H9 (cell line): ENCODE data around the gene MN1. TPM values are rescaled to one million over a fixed set of nuclear protein-coding genes. Genes with fewer than 3 reads are reported as not detected.

ENCODE experiments used
- DNase-seq: peaks from one replicate; pipeline ENCODE4 v3.0.0-alpha.2; 2017
- H2AFZ ChIP-seq: one replicate; pipeline ENCODE4 v1.6.1; 2013; ENCODE audit warnings: mild to moderate bottlenecking, low read length, control low read depth, moderate library complexity
- H2AK5ac ChIP-seq: 2 replicates; pipeline ENCODE4 v1.6.1; 2013; ENCODE audit warnings: low read length, control low read depth, mixed read lengths; ENCODE audit not compliant: insufficient read length
- H2BK120ac ChIP-seq: one replicate; pipeline ENCODE4 v1.6.1; 2013; ENCODE audit warnings: low read depth, mild to moderate bottlenecking, low read length, control low read depth, inconsistent platforms; ENCODE audit not compliant: poor library complexity, severe bottlenecking
- H2BK12ac ChIP-seq: 2 replicates; pipeline ENCODE4 v1.6.1; 2013; ENCODE audit warnings: low read length, control low read depth, mixed read lengths, low read depth; ENCODE audit not compliant: insufficient read length
- H2BK15ac ChIP-seq: 2 replicates; pipeline ENCODE4 v1.6.1; 2013; ENCODE audit warnings: low read depth, low read length, control low read depth
- H2BK20ac ChIP-seq: one replicate; pipeline ENCODE4 v1.6.1; 2013; ENCODE audit warnings: low read depth, mild to moderate bottlenecking, low read length, control low read depth, inconsistent platforms; ENCODE audit not compliant: poor library complexity, severe bottlenecking
- H2BK5ac ChIP-seq: 2 replicates; pipeline ENCODE4 v1.6.1; 2013; ENCODE audit warnings: low read length, control low read depth, mixed read lengths; ENCODE audit not compliant: insufficient read length
- H3K14ac ChIP-seq: 2 replicates; pipeline ENCODE4 v1.6.1; 2013; ENCODE audit warnings: low read length, control low read depth; ENCODE audit not compliant: insufficient read depth
- H3K18ac ChIP-seq: 2 replicates; pipeline ENCODE4 v1.6.1; 2013; ENCODE audit warnings: low read depth, mild to moderate bottlenecking, mixed read lengths, low read length, control low read depth; ENCODE audit not compliant: insufficient read length
- H3K23ac ChIP-seq: 2 replicates; pipeline ENCODE4 v1.6.1; 2013; ENCODE audit warnings: low read length, control low read depth, mixed read lengths, low read depth; ENCODE audit not compliant: insufficient read length
- H3K23me2 ChIP-seq: 2 replicates; pipeline ENCODE4 v1.6.1; 2013; ENCODE audit warnings: low read depth, mild to moderate bottlenecking, mixed read lengths, low read length, control low read depth; ENCODE audit not compliant: insufficient read length, poor library complexity, severe bottlenecking
- H3K27ac ChIP-seq: 2 replicates; pipeline ENCODE4 v1.5.1; 2013; ENCODE audit warnings: low read length, control low read depth, mixed read lengths, low read depth; ENCODE audit not compliant: insufficient read length
- H3K27me3 ChIP-seq: 2 replicates; pipeline ENCODE4 v1.6.1; 2013; ENCODE audit warnings: low read length, control low read depth, inconsistent platforms; ENCODE audit not compliant: insufficient read depth
- H3K4ac ChIP-seq: 2 replicates; pipeline ENCODE4 v1.6.1; 2013; ENCODE audit warnings: low read depth, mild to moderate bottlenecking, control low read depth, inconsistent platforms, low read length, moderate library complexity
- H3K4me1 ChIP-seq: 2 replicates; pipeline ENCODE4 v1.6.1; 2013; ENCODE audit warnings: low read length, control low read depth, inconsistent platforms; ENCODE audit not compliant: insufficient read depth
- H3K4me2 ChIP-seq: 2 replicates; pipeline ENCODE4 v1.6.1; 2013; ENCODE audit warnings: low read length, control low read depth, mixed read lengths; ENCODE audit not compliant: insufficient read length, insufficient read depth
- H3K56ac ChIP-seq: 2 replicates; pipeline ENCODE4 v1.6.1; 2013; ENCODE audit warnings: low read depth, mild to moderate bottlenecking, mixed read lengths, low read length, control low read depth; ENCODE audit not compliant: insufficient read length
- H3K79me1 ChIP-seq: 2 replicates; pipeline ENCODE4 v1.6.1; 2013; ENCODE audit warnings: low read depth, mild to moderate bottlenecking, moderate library complexity, low read length, control low read depth, inconsistent platforms; ENCODE audit not compliant: insufficient read depth, poor library complexity, severe bottlenecking
- H3K79me2 ChIP-seq: 2 replicates; pipeline ENCODE4 v1.6.1; 2013; ENCODE audit warnings: low read length, control low read depth, inconsistent platforms; ENCODE audit not compliant: insufficient read depth
- H3K9ac ChIP-seq: 2 replicates; pipeline ENCODE4 v1.6.1; 2013; ENCODE audit warnings: low read length, control low read depth, mixed read lengths; ENCODE audit not compliant: insufficient read length; ENCODE audit errors: extremely low read depth
- H3K9me3 ChIP-seq: one replicate; pipeline ENCODE4 v1.6.1; 2013; ENCODE audit warnings: low read depth, low read length, inconsistent platforms; ENCODE audit not compliant: control insufficient read depth
- H3T11ph ChIP-seq: one replicate; pipeline ENCODE4 v1.6.1; 2013; ENCODE audit warnings: mild to moderate bottlenecking, low read length, control low read depth, inconsistent platforms
- H4K20me1 ChIP-seq: one replicate; pipeline ENCODE4 v1.6.1; 2013; ENCODE audit not compliant: control insufficient read depth, insufficient read length, insufficient read depth
- H4K5ac ChIP-seq: 2 replicates; pipeline ENCODE4 v1.6.1; 2013; ENCODE audit warnings: low read depth, mild to moderate bottlenecking, mixed read lengths, low read length, control low read depth; ENCODE audit not compliant: insufficient read length
- H4K8ac ChIP-seq: replicated peaks from 2 replicates; pipeline ENCODE4 v1.6.1; 2013; ENCODE audit warnings: low read length, control low read depth, mixed read lengths, low read depth; ENCODE audit not compliant: insufficient read length
- H4K91ac ChIP-seq: 2 replicates; pipeline ENCODE4 v1.6.1; 2013; ENCODE audit warnings: low read depth, mild to moderate bottlenecking, moderate library complexity, mixed read lengths, low read length, control low read depth; ENCODE audit not compliant: insufficient read length
- H3K27ac Mint-ChIP-seq, 3 experiments: 2 replicates in 2 of 3; 3 replicates in 1 of 3; pipeline ENCODE4 v1.8.0; 2020 to 2021; ENCODE audit warnings: mixed read lengths in 3 of 3, mild to moderate bottlenecking in 1 of 3, moderate library complexity in 1 of 3
- H3K27me3 Mint-ChIP-seq: 2 replicates; pipeline ENCODE4 v1.8.0; 2021; ENCODE audit warnings: low read depth, mild to moderate bottlenecking, moderate library complexity, mixed read lengths
- H3K36me3 Mint-ChIP-seq, 3 experiments: 2 replicates in 2 of 3; 3 replicates in 1 of 3; pipeline ENCODE4 v1.8.0; 2020 to 2021; ENCODE audit warnings: low read depth in 3 of 3, mixed read lengths in 3 of 3; ENCODE audit not compliant: insufficient read depth in 1 of 3
- H3K4me1 Mint-ChIP-seq, 2 experiments: 2 replicates each; pipeline ENCODE4 v1.8.0; 2020; ENCODE audit warnings: mixed read lengths in 2 of 2
- H3K4me3 Mint-ChIP-seq, 2 experiments: 2 replicates in 1 of 2; 3 replicates in 1 of 2; pipeline ENCODE4 v1.8.0; 2020 to 2021; ENCODE audit warnings: mild to moderate bottlenecking in 2 of 2, mixed read lengths in 2 of 2, moderate library complexity in 1 of 2
- H3K9me3 Mint-ChIP-seq, 2 experiments: 2 replicates in 1 of 2; 3 replicates in 1 of 2; pipeline ENCODE4 v1.8.0; 2020; ENCODE audit warnings: mild to moderate bottlenecking in 2 of 2, mixed read lengths in 2 of 2, moderate library complexity in 1 of 2
- WGBS: extraction: QIAGEN DNeasy Blood & Tissue Kit; methylation state at CpG from one replicate; pipeline ENCODE4 v1.1.7; 2013; ENCODE audit warnings: missing lambda C conversion rate, low lambda C conversion rate, mixed read lengths; ENCODE audit not compliant: insufficient read length; ENCODE audit errors: extremely low coverage; 5-methylcytosine and 5-hydroxymethylcytosine counted together
- total RNA-seq: library from RNA; stranded (reverse); gene quantifications from 2 replicates; pipeline ENCODE4 v1.2.1, GENCODE V29; 2021
- TF ChIP-seq, protein P1 (sequence below): fragments of 200-600 bp; sonication (generic); conservative IDR thresholded peaks from 3 replicates; pipeline ENCODE4 v1.8.0; 2021; ENCODE audit warnings: antibody characterized with exemption, mild to moderate bottlenecking

Gene MN1
- total RNA-seq, 1 experiment from 2014 or later: 2.8 TPM

DNA sequence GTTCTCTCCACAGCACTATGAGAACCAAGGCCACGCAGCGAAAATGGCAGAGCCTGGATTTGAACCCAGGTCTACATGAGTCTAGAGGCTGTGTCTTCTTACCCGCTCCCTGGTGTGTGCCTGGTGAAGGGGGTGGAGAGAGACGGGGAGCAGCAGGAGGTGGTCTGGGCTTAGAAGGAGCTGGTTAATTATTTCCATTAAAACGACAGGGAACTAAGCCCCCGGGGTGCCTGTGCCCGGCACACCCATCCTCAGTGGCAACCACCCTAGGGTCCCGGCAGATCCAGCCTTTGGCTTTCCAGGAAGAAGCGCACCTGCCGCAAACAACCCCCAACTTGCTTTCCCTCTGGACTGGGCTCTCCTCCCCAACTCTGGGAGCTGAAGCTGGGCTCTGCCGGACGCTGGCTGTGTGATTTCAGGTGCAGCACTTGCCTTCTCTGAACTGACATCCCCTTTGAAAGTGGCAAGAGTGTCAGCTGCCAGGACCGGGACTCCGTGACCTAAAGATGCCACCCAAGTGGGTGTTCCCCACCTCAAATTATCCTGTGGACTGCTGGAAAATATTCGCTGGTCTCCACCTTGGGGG is 35.8 kb downstream of the MN1 start:
- H3K9me3 Mint-ChIP-seq: no peaks in the 10 kb centered on the region
- H4K20me1 ChIP-seq: no peaks in the 10 kb centered on the region
- H3K27me3 ChIP-seq: no peaks in the 10 kb centered on the region
- H3K4me3 Mint-ChIP-seq: no peak overlapping the region
- no peak overlapping the region for H3K18ac ChIP-seq
- no peak for DNase-seq
- no peaks in the 10 kb centered on the region for H3K79me1 ChIP-seq
- H3K36me3 Mint-ChIP-seq: peaks cover 0 to 8% (median 0%) of the 10 kb centered on the region in 3 experiments; a peak in 2 of 7 replicates
- H4K91ac ChIP-seq: no peak overlapping the region
- H3K56ac ChIP-seq: no peak overlapping the region
- no peak overlapping the region for H3K4me2 ChIP-seq
- H2BK12ac ChIP-seq: no peak overlapping the region
- no peak overlapping the region for H3K9ac ChIP-seq
- H3K23ac ChIP-seq: no peak overlapping the region
- no peaks in the 10 kb centered on the region for H3K9me3 ChIP-seq
- no peak overlapping the region for H2BK15ac ChIP-seq
- no CpG with 5 or more reads among the region's 15 CpGs for WGBS
- H3K4me1 ChIP-seq: no peaks in the 10 kb centered on the region
- H2BK20ac ChIP-seq: no peak overlapping the region
- peaks cover 2% of the 10 kb centered on the region; the same call in 1 of the 2 replicates for H3K27me3 Mint-ChIP-seq
- H2AK5ac ChIP-seq: no peak overlapping the region
- no peak overlapping the region; the same call in 1 of the 2 replicates for H3K14ac ChIP-seq
- no peaks in the 10 kb centered on the region for H3K23me2 ChIP-seq
- no peak overlapping the region for H3K27ac ChIP-seq
- no peak overlapping the region for H4K8ac ChIP-seq
- TF ChIP-seq, protein P1, sequence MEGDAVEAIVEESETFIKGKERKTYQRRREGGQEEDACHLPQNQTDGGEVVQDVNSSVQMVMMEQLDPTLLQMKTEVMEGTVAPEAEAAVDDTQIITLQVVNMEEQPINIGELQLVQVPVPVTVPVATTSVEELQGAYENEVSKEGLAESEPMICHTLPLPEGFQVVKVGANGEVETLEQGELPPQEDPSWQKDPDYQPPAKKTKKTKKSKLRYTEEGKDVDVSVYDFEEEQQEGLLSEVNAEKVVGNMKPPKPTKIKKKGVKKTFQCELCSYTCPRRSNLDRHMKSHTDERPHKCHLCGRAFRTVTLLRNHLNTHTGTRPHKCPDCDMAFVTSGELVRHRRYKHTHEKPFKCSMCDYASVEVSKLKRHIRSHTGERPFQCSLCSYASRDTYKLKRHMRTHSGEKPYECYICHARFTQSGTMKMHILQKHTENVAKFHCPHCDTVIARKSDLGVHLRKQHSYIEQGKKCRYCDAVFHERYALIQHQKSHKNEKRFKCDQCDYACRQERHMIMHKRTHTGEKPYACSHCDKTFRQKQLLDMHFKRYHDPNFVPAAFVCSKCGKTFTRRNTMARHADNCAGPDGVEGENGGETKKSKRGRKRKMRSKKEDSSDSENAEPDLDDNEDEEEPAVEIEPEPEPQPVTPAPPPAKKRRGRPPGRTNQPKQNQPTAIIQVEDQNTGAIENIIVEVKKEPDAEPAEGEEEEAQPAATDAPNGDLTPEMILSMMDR: no peak
- no peak overlapping the region for H4K5ac ChIP-seq
- no peak overlapping the region for H3T11ph ChIP-seq
- H3K4ac ChIP-seq: no peak overlapping the region
- 0 out of 2 replicates have a peak, but pooled peaks cover 1% of the 10 kb centered on the region for H3K79me2 ChIP-seq
- no peak overlapping the region for H2BK120ac ChIP-seq
- H3K27ac Mint-ChIP-seq: no peak overlapping the region
- H2BK5ac ChIP-seq: no peak overlapping the region
- H2AFZ ChIP-seq: no peak overlapping the region
- peaks cover 15 to 37% of the 10 kb centered on the region in 2 experiments for H3K4me1 Mint-ChIP-seq
